Glutamatergic neuron (in vitro differentiated cells): ENCODE results near the gene MAU2. TPM values are rescaled to one million over a fixed set of nuclear protein-coding genes. Genes with fewer than 3 reads are reported as not detected.
A peak's percentile ranks its signal among the peaks of the same experiment; 100 is the strongest.

Source experiments
- DNase-seq: peaks from one replicate; pipeline ENCODE4 v3.0.0; 2022
- H3K27ac Mint-ChIP-seq: one replicate; pipeline ENCODE4 v1.8.0; 2020; ENCODE audit warnings: mild to moderate bottlenecking, mixed read lengths, inconsistent platforms; ENCODE audit not compliant: unreplicated experiment
- H3K27me3 Mint-ChIP-seq: one replicate; pipeline ENCODE4 v1.8.0; 2020; ENCODE audit warnings: mild to moderate bottlenecking, moderate library complexity, mixed read lengths, inconsistent platforms; ENCODE audit not compliant: unreplicated experiment
- H3K36me3 Mint-ChIP-seq: one replicate; pipeline ENCODE4 v1.8.0; 2020; ENCODE audit warnings: mild to moderate bottlenecking, mixed read lengths, inconsistent platforms; ENCODE audit not compliant: unreplicated experiment
- H3K4me1 Mint-ChIP-seq: one replicate; pipeline ENCODE4 v1.8.0; 2020; ENCODE audit warnings: mild to moderate bottlenecking, low read depth, mixed read lengths, inconsistent platforms; ENCODE audit not compliant: unreplicated experiment
- H3K4me3 Mint-ChIP-seq: one replicate; pipeline ENCODE4 v1.8.0; 2020; ENCODE audit warnings: mild to moderate bottlenecking, mixed read lengths, inconsistent platforms; ENCODE audit not compliant: unreplicated experiment
- H3K9me3 Mint-ChIP-seq: one replicate; pipeline ENCODE4 v1.8.0; 2020; ENCODE audit warnings: mild to moderate bottlenecking, moderate library complexity, mixed read lengths, inconsistent platforms; ENCODE audit not compliant: unreplicated experiment
- long read RNA-seq: library from polyadenylated mRNA; unstranded; transcript quantifications from one replicate; pipeline ENCODE4 v2.0.0, GENCODE V29; 2020; ENCODE audit not compliant: unreplicated experiment
- total RNA-seq: library from RNA; stranded (reverse); fragmentation: NEBNext Ultra II Directional; extraction: Animal tissue kit (Norgen Biotek cat#: 25700); gene quantifications from one replicate; pipeline ENCODE4 v1.2.1, GENCODE V29; 2021; ENCODE audit not compliant: unreplicated experiment
- TF ChIP-seq, protein P1 (sequence below): fragments of 200-600 bp; sonication (generic); IDR thresholded peaks from one replicate; pipeline ENCODE4 v1.5.0; 2021; ENCODE audit not compliant: partially characterized antibody, unreplicated experiment

The MAU2 gene, protein sequence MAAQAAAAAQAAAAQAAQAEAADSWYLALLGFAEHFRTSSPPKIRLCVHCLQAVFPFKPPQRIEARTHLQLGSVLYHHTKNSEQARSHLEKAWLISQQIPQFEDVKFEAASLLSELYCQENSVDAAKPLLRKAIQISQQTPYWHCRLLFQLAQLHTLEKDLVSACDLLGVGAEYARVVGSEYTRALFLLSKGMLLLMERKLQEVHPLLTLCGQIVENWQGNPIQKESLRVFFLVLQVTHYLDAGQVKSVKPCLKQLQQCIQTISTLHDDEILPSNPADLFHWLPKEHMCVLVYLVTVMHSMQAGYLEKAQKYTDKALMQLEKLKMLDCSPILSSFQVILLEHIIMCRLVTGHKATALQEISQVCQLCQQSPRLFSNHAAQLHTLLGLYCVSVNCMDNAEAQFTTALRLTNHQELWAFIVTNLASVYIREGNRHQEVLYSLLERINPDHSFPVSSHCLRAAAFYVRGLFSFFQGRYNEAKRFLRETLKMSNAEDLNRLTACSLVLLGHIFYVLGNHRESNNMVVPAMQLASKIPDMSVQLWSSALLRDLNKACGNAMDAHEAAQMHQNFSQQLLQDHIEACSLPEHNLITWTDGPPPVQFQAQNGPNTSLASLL
- total RNA-seq, result 107 TPM
- long read RNA-seq, partial matches to known transcripts, result 4 of 4 reads
- long read RNA-seq, other reads (novel, unspliced or antisense), result 0 of 4 reads

DNA sequence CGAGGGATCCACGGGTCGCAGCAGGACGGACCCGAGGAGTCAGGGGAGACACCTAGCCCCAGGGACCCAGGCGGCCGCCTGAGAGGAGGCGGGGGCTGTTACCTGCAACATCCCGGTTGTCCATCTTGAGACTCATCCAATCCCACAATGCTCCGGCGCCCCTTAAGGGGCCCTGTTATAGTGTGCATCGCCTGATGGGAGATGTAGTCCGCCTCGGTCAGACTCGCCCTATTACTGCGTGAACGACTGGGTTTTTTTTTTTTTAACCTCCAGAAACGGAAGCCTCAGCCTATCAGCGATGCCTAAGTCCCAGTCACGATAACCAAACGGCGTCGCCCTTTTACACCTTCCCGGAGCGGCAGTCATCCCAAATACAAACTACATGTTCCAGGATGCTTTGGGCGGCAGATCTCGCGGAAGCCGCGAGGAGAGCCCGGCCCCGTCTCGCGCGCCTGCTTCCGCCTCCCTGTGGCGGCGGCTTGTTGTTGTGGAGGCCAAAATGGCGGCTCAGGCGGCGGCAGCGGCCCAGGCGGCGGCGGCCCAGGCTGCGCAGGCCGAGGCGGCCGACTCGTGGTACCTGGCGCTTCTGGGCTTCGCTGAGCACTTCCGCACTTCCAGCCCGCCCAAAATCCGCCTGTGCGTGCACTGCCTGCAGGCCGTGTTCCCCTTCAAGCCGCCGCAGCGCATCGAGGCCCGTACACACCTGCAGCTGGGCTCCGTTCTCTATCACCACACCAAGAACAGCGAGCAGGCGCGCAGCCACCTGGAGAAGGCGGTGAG, at the start of gene MAU2, which contains the start of gene SUGP1:
Gene MAU2, plus strand, starts transcription at position 469 of the 780 bp plus-strand sequence. Its CDS starts 31 bp downstream, at position 500.
Gene SUGP1, minus strand, starts transcription at position 149 of the 780 bp plus-strand sequence. Its CDS starts 13 bp downstream, at position 136.
- DNase-seq, result peak; percentile 89
- no peaks in the 10 kb centered on the region for H3K36me3 Mint-ChIP-seq
- TF ChIP-seq, protein P1, sequence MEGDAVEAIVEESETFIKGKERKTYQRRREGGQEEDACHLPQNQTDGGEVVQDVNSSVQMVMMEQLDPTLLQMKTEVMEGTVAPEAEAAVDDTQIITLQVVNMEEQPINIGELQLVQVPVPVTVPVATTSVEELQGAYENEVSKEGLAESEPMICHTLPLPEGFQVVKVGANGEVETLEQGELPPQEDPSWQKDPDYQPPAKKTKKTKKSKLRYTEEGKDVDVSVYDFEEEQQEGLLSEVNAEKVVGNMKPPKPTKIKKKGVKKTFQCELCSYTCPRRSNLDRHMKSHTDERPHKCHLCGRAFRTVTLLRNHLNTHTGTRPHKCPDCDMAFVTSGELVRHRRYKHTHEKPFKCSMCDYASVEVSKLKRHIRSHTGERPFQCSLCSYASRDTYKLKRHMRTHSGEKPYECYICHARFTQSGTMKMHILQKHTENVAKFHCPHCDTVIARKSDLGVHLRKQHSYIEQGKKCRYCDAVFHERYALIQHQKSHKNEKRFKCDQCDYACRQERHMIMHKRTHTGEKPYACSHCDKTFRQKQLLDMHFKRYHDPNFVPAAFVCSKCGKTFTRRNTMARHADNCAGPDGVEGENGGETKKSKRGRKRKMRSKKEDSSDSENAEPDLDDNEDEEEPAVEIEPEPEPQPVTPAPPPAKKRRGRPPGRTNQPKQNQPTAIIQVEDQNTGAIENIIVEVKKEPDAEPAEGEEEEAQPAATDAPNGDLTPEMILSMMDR, result no peak
- peaks cover 4% of the 10 kb centered on the region for H3K9me3 Mint-ChIP-seq
- H3K4me3 Mint-ChIP-seq, result peak within 1 kb of the TSS; percentile 97
- peaks cover 12% of the 10 kb centered on the region for H3K27me3 Mint-ChIP-seq
- H3K4me1 Mint-ChIP-seq, result peaks cover 8% of the 10 kb centered on the region
- peak within 1 kb of the TSS; percentile 100 for H3K27ac Mint-ChIP-seq

DNA sequence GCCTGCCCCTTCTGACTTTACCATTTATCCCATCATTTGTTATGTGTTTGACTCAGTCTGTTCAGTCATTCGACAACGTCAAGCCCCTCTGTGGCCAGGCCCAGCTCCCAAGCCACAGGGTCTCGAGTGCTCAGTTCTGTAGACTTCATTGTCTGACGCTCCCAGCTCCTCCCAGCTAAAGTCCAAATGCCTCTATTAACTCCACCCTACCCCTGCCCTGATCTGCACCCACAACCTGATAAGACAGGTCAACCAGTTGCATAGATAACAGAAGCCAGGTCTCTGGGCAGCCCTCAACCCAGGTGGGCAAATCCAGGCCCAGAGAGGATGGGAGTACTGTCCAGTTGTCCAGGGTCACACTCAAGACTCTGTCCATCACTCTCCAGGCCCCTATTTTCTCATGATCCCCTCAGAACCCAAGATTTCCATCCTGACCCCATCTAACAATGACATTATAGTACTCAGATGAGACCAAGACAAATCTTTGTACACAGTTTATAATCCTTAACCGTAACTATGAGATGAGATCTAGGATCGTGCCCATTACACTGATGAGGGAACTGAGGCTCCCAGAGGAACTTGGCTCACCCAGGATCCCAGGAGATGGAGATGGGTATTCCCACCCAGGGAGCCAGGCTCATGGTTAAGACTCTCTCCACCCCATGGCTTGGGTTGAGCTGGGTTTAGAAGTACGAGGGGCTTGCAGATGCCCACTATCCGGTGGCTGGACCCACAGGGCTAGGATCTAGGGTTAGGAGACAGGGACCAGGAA, 48.6 kb upstream of the MAU2 start:
- peaks cover 24% of the 10 kb centered on the region for H3K27me3 Mint-ChIP-seq
- H3K27ac Mint-ChIP-seq, result peak overlapping the region; percentile 2
- TF ChIP-seq, protein P1, result no peak
- H3K36me3 Mint-ChIP-seq, result no peaks in the 10 kb centered on the region
- peaks cover 8% of the 10 kb centered on the region for H3K4me1 Mint-ChIP-seq
- peak overlapping the region; percentile 82 for H3K4me3 Mint-ChIP-seq
- no peak for DNase-seq
- H3K9me3 Mint-ChIP-seq, result peaks cover 13% of the 10 kb centered on the region

DNA sequence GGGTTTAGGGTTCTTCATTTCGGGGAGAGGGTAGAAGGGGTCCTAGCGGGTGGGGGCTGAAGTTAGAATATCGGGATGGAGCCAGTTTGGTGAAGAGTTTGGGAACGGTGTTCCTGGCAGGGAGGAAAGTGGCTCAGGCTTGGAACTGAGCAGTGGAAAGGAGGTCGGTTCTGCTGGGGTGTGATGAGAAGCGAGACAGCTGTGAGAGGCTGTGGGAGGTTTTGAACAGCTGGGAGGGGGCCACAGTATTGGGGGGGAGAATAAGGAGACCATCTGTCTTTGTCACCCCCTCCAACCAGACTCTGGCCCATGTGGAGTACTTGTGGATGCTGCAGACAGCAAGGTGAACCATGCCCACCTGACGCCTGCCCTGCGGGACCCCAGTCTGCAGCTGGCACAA, 46.5 kb upstream of the MAU2 start:
- H3K9me3 Mint-ChIP-seq, result peaks cover 26% of the 10 kb centered on the region
- TF ChIP-seq, protein P1, result no peak
- no peak for DNase-seq
- H3K36me3 Mint-ChIP-seq, result no peaks in the 10 kb centered on the region
- H3K4me3 Mint-ChIP-seq, result peak overlapping the region; percentile 58
- H3K27me3 Mint-ChIP-seq, result peaks cover 27% of the 10 kb centered on the region
- peak overlapping the region; percentile 43 for H3K27ac Mint-ChIP-seq
- peaks cover 15% of the 10 kb centered on the region for H3K4me1 Mint-ChIP-seq

DNA sequence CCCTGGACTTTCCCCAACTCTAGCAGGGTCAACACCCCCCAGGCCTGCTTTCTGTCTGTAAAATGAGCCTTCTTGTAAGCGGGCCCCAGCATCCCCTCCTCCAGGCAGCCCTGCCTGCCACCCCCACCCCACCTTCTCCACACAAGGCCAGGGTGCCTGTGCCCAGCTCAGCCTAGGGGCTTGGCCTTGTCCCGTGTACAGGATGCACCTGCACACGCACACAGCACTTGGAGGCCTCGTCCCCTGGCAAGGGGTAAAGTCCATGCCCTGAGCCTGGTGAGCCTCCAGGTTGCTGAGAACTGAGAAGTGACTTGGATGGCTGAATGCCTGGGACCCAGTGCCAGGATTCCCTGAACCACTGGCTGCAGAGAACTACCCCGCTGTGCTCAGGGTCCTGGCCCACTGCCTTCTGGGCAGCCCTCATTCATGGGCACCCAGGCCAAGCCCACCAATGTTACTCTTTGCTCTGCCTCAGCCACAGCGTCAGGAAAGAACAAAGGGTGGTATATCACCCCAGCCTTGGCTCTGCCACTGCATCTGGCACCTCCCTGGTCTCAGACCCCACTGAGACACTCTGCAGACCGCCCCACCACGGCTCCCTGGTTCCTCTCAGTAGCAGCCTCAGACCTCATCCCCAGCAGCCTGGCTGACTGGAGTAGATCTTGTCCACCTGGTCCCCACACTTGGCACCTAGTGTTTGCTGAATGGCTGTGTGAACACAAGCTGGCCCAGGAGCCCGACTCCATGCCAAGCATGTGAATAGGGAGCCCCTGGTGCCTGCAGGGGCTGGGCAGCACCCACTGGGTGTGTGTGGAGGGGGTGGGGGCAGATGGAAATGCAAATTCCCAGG, 45.7 kb upstream of the MAU2 start:
- Mint-ChIP-seq H3K9me3 (peaks cover 25% of the 10 kb centered on the region), H3K4me1 (peaks cover 19% of the 10 kb centered on the region)
- DNase-seq, result no peak

More for the DNA sequence above, 45.7 kb upstream of the MAU2 start:
- Mint-ChIP-seq H3K4me3 (no peak overlapping the region), H3K27me3 (peaks cover 26% of the 10 kb centered on the region), H3K36me3 (no peaks in the 10 kb centered on the region), H3K27ac (no peak overlapping the region)
- TF ChIP-seq, protein P1, result no peak
